Epidermal melanocyte (primary cell): ENCODE data around the gene TRMT2A.

Source experiments
- DNase-seq: peaks from one replicate; pipeline ENCODE4 v3.0.0; 2011; ENCODE audit warnings: low spot score; ENCODE audit not compliant: insufficient read length

Gene TRMT2A

DNA sequence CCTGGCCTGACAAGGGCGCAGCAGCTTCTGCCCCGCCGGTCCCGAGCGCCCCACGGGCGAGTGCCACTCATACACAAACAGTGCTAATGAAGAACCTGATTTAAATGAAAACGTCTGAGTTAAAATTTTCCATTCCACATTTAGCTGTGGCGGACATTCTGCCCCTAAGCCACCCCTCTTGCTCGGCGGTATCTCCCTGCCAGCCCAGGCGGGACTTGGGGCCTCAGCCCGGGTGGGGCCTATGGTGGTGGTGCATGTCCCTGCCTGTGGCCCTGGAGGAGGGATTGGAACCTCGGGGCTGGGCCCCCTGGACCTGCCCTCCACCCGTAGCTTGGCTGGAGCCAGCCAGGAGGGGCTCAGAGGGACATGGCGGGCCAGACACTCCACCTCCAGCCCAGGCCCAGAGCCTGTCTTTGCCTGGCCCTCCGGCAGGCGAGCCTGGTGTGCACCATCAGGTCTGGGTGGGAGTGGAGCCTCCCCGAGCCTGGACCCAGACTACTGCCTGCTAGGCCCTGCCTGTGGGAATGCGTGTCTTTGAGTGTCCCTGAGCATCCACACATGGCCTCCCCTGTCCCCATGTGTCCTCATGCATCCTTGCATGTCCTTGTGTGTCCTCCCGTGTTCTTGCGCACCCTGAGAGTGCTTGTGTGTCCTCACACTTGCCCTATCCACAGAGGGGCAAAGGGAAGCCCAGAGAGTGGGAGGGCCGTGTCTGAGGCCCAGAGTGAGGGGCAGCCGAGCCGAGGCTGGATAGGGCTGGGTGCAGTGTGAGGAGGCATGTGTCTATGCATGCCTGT is 19.0 kb upstream of the TRMT2A start:
- DNase-seq: no peak

- no peak for DNase-seq
Measured at GRCh38 chr22:20135265-20135664, 18.2 kb upstream of the TRMT2A start.

DNA sequence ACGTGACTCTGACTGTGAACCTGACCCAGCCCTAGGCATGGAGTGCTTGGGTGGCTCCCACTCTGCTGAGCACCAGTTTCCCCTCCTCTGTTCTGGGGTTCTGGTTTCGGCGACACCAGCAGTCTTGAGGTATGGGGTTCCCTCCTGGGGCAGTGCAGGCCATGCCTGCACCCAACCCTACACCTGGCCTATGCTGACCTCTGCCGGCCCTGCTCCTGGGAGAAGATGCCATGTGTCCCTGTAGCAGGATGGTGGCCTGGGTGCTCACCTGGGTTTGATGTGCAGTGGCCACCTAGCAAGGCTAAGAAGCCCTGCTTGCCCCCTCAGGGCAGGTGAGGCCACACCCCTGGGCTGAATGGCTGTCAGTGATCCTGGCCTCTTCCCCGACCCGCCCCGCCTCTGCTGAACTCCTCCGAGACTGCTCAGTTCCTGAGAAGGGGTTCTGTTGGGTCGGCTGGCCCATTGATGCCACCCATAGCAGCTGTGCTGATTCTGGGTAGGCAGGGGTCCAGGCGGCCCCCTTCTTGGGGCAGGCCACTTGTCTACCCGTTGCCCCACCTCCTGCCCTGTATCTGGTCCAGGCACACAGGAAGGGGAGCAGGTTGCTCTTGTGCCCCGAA is 17.0 kb upstream of the TRMT2A start:
- DNase-seq: no peak

- no peak for DNase-seq
Measured at GRCh38 chr22:20132686-20133246, 15.7 kb upstream of the TRMT2A start.

GRCh38 chr22:20131859-20132685 is 15.0 kb upstream of the TRMT2A start:
- DNase-seq: no peak

- DNase-seq: no peak
Measured at GRCh38 chr22:20131597-20131858, 14.5 kb upstream of the TRMT2A start, which contains the start of gene ZDHHC8. Gene ZDHHC8, plus strand, starts transcription at chr22:20131804. Its CDS starts 144 bp downstream, at chr22:20131948.

DNA sequence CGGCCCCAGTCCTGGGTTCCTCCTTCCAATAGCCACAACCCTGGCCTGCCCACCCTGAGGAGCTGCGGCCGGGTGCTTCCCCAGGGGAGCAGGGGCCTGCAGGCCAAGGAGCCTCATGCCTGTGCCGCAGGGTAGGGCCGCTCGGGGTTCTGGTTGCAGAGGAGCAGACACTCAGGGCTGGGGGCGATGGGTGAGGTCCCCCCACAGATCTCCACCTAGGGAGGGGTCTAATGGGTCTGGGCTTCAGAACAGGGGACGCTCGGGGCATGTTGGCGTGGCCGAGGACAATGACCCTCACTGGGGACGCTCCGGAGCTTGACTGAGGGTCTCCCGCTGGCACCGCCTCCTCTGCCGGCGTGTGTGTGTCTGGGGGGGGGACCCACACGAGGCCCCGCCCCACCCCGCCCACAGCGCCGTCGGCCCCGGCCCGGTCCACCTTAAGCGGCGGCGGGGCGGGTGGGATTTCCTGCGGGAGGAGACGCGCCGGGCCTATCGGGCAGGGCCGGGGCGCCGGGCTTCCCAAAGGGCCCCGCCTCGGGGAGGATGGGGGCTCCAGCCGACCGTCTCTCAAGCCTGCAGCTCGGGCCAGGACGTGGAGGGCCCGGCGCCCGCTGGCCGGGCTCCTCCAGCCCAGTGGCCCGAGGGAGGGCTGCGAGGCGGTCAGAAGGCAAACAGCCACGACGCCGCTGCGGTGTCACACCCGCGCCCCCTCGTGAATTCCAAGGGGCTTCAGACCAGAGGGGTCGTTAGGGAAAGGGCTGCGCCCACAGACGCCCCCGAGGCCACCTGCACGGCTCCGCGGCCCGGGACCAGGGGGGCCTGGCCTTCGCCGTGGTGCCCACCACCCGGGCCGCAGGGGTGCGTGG is 13.9 kb upstream of the TRMT2A start:
- DNase-seq: peak; percentile 86

- no peak for DNase-seq
Measured at GRCh38 chr22:20130319-20130718, 13.3 kb upstream of the TRMT2A start.

DNA sequence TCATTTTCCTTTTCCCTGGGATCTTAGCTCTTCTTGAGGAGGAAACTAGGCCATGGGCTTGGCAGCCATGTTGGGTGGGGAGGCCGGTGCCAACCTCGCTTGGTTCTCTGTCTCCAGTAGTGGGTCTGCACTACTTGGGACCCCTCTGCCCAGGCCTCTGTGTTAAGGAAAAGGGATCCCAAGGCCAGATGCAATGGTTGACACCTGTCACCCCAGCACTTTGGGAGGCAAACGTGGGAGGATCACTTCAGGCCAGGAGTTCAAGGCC is 12.7 kb upstream of the TRMT2A start:
- DNase-seq: no peak

- DNase-seq: no peak
Measured at GRCh38 chr22:20128902-20129746, 12.1 kb upstream of the TRMT2A start.

- DNase-seq: no peak
Measured at GRCh38 chr22:20128619-20128901, 11.5 kb upstream of the TRMT2A start.

DNA sequence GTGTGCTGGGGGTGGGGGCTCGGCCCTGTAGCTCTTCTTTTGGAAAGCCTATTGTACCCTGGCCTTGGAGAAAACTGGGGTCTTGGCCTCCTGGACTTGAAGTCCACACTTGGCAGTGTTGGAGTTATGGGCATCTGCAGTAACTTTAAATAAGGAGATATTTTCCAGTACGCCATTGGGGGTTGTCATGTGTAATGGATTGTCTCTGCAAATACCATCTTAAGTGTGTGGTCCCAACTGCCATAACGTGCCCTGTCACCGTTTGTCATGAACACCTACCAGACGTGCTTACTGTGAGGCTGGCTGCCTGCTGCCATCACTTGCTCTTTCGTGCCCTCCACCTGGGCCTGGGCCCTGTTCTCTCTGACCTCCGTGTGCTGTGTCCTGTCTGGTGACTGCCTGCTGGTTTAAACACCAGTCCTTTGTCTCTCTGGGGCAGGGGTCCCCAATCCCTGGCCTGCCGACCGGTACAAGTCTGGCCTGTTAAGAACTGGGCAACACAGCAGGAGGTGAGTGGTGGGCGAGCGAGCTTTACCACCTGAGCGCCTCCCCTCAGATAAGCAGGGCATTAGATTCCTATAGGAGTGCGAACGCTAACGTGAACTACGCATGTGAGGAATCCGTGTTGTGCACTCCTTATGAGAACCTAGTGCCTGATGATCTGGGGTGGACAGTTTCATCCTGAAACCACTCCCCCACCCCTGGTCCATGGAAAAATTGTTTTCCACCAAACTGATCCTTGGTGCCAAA is 11.0 kb upstream of the TRMT2A start:
- no peak for DNase-seq

DNA sequence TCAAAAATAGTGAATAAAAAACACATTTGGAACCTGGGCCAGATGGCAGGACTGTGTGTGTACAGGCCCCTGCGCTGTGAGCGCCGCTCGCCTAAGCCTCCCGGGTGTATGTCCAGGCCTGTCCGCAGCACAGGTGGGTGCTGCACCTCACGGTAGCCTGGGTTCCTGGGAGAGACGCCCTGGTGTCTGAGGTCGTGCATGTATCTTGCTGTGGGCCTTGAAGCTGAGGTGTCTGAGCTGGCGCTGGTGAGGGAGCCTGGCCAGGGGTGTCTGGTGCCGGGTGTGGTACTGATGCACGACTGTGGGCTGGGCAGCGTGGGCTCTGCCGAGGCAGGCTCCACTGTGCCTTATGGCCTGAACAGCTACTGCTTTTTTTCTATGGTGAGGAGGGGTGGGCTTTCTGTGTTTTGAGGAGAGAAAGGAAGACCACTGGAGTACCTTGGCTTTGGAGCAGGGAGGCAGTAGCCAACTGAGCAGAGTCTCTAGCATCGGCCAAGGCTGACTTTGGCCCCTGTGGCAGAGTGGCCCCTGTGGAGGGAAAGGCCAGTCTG is 10.4 kb upstream of the TRMT2A start:
- no peak for DNase-seq

DNA sequence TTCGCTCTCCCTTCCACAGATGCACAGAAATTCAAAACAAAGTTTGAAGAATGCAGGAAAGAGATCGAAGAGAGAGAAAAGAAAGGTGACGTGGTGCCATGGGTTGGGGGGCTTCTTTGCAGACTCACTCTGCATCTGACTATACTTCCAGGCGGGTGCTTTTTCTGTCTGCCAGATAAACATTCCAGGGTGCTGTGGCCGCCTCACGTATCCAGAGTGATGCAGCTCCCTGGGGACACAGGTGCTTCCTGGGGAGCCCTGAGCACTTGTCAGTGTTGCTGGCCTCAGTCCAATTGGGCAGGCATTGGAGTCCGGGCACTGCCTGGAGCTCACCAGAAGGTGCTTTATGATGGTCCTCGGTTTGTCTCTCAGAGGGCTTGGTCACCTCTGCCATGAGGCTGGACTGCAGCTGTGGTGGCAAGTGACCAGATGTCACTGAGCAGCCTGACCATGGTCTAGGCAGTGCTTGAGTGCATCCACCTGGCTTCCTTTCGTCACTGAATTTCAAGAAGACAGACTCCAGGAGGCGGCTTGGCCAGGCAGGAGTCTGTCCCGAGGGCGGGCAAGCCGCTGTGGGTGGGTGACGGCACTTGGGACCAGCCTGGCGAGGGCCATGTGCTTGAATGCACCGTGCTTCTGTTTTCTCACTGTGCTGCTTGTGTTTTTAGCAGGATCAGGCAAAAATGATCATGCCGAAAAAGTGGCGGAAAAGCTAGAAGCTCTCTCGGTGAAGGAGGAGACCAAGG is 9.4 kb upstream of the TRMT2A start:
- DNase-seq: no peak

GRCh38 chr22:20125201-20126174 is 8.5 kb upstream of the TRMT2A start:
- DNase-seq: no peak

DNA sequence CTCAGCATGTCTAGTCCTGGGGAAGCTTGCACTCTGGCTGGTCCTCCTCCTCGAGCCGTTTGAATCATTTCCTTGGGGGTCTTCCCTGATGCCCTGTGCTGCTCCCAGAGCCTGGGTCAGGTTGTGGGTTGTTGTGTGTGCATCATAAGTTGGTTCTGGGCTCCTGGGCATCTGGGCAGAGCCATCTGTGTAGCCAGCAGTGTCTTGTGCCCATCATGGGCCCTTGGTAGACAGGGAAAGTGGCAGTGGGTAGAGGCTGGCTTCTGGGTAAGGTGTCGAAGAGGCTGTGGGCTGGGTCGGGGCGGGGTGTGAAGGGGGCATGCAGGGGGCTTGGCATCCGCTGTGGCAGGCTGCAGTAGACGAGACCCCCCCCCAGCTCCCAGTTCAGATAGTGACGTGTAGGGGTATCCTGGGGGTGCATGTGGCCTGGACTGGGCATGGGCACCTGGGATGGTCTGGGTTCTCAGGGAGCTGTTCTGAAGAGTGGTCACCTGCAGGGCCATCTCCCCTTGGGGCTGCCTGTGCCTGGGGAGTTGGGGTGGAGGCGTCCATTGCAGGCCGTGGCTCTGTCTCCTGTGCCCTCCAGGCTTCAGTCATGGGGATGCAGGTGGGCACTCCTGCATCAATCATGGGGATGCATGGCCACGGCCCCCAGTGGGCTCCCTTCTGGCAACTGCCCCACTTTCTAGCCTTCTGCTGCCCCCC is 7.2 kb upstream of the TRMT2A start:
- DNase-seq: no peak
